Neural cell (in vitro differentiated cells): ENCODE data around the gene TTC39C. TPM values are rescaled to one million over a fixed set of nuclear protein-coding genes. Genes with fewer than 3 reads are reported as not detected.

ENCODE experiments used
- H2AFZ ChIP-seq: fragments of 200-600, 300-800 bp; sonication (generic), shearing (Covaris generic); 2 replicates; pipeline ENCODE4 v1.6.0; 2014; ENCODE audit warnings: low read depth, mild to moderate bottlenecking, antibody characterized with exemption, low read length, moderate library complexity
- H3F3A ChIP-seq: fragments of 200-600 bp; shearing (Covaris generic); 2 replicates; pipeline ENCODE4 v1.6.1; 2016; ENCODE audit warnings: mild to moderate bottlenecking, moderate library complexity, mixed read lengths, antibody characterized with exemption, low read length; ENCODE audit not compliant: insufficient read depth, poor library complexity, severe bottlenecking
- H3K27ac ChIP-seq: fragments of 200-600, 300-800 bp; sonication (generic), shearing (Covaris generic); 2 replicates; pipeline ENCODE4 v1.5.1; 2014; ENCODE audit warnings: mild to moderate bottlenecking, low read length, moderate library complexity
- H3K27me3 ChIP-seq: fragments of 300-800, 200-600 bp; sonication (generic), shearing (Covaris generic); 2 replicates; pipeline ENCODE4 v1.6.0; 2014; ENCODE audit warnings: mild to moderate bottlenecking, low read depth, low read length, moderate library complexity; ENCODE audit not compliant: insufficient read depth
- H3K36me3 ChIP-seq: fragments of 300-800, 200-600 bp; sonication (generic), shearing (Covaris generic); 2 replicates; pipeline ENCODE4 v1.5.1; 2014; ENCODE audit warnings: mild to moderate bottlenecking, antibody characterized with exemption, low read length, moderate library complexity; ENCODE audit not compliant: insufficient read depth
- H3K4me2 ChIP-seq: fragments of 300-800, 200-600 bp; sonication (generic), shearing (Covaris generic); 2 replicates; pipeline ENCODE4 v1.6.0; 2014; ENCODE audit warnings: mild to moderate bottlenecking, low read length
- H3K4me3 ChIP-seq: fragments of 300-800, 200-600 bp; sonication (generic), shearing (Covaris generic); 2 replicates; pipeline ENCODE4 v1.5.1; 2014; ENCODE audit warnings: mild to moderate bottlenecking, low read length, moderate library complexity
- H3K79me2 ChIP-seq: fragments of 200-600 bp; shearing (Covaris generic); replicated peaks from 2 replicates; pipeline ENCODE4 v1.6.0; 2014; ENCODE audit warnings: mild to moderate bottlenecking, low read length, moderate library complexity; ENCODE audit not compliant: insufficient read depth
- H3K9ac ChIP-seq: fragments of 300-800, 200-600 bp; sonication (generic), shearing (Covaris generic); 2 replicates; pipeline ENCODE4 v1.6.1; 2016; ENCODE audit warnings: mild to moderate bottlenecking, low read length, mixed read lengths
- H3K9me2 ChIP-seq: fragments of 200-600 bp; shearing (Covaris generic); 2 replicates; pipeline ENCODE4 v1.6.1; 2016; ENCODE audit warnings: mild to moderate bottlenecking, low read length, mixed read lengths; ENCODE audit not compliant: insufficient read depth
- H3K9me3 ChIP-seq: fragments of 200-600, 300-800 bp; sonication (generic), shearing (Covaris generic); 2 replicates; pipeline ENCODE4 v1.6.1; 2016; ENCODE audit warnings: mild to moderate bottlenecking, mixed run types, low read length, moderate library complexity, mixed read lengths
- H4K20me1 ChIP-seq: fragments of 200-600 bp; shearing (Covaris generic); 2 replicates; pipeline ENCODE4 v1.6.1; 2016; ENCODE audit warnings: mild to moderate bottlenecking, mixed run types; ENCODE audit not compliant: insufficient read depth
- EP300 ChIP-seq: fragments of 450-650 bp; conservative IDR thresholded peaks from 2 replicates; pipeline ENCODE4 v1.6.1; 2014; ENCODE audit warnings: antibody characterized with exemption, mild to moderate bottlenecking, moderate library complexity; ENCODE audit not compliant: poor library complexity, severe bottlenecking
- EZH2 ChIP-seq: fragments of 200-600, 300-800 bp; shearing (Covaris generic), sonication (generic); IDR thresholded peaks from 2 replicates; pipeline ENCODE4 v1.6.1; 2014; ENCODE audit warnings: antibody characterized with exemption, low read length, borderline replicate concordance, mild to moderate bottlenecking; ENCODE audit not compliant: insufficient read depth, poor library complexity, severe bottlenecking
- MXI1 ChIP-seq: fragments of 450-650 bp; conservative IDR thresholded peaks from 2 replicates; pipeline ENCODE4 v1.6.1; 2014; ENCODE audit warnings: antibody characterized with exemption, mild to moderate bottlenecking; ENCODE audit not compliant: poor library complexity, severe bottlenecking
- POLR2AphosphoS5 ChIP-seq: IDR thresholded peaks from 2 replicates; pipeline ENCODE4 v1.6.1; 2012
- RAD21 ChIP-seq: fragments of 450-650 bp; conservative IDR thresholded peaks from 2 replicates; pipeline ENCODE4 v1.6.1; 2014; ENCODE audit warnings: antibody characterized with exemption, mild to moderate bottlenecking, moderate library complexity
- SMC3 ChIP-seq: fragments of 450-650 bp; conservative IDR thresholded peaks from 2 replicates; pipeline ENCODE4 v1.6.1; 2014; ENCODE audit warnings: antibody characterized with exemption, mild to moderate bottlenecking, moderate library complexity; ENCODE audit not compliant: poor library complexity
- TAF1 ChIP-seq: IDR thresholded peaks from 2 replicates; pipeline ENCODE4 v1.6.1; 2012; ENCODE audit warnings: low read depth
- polyA plus RNA-seq: library from polyadenylated mRNA; depleted of rRNA; stranded (reverse); fragments of >200 nt; gene quantifications from 2 replicates; pipeline ENCODE4 v1.2.3, GENCODE V29; 2014
- TF ChIP-seq, protein P1 (sequence below): IDR thresholded peaks from 2 replicates; pipeline ENCODE4 v1.6.1; 2012; ENCODE audit warnings: borderline replicate concordance
- TF ChIP-seq, protein P2 (sequence below): fragments of 450-650 bp; IDR thresholded peaks from 2 replicates; pipeline ENCODE4 v1.5.1; 2014; ENCODE audit warnings: antibody characterized with exemption, mild to moderate bottlenecking, moderate library complexity; ENCODE audit not compliant: poor library complexity, severe bottlenecking

Gene TTC39C
- polyA plus RNA-seq, 1 donor from 2014 or later, result 19.9 TPM

DNA sequence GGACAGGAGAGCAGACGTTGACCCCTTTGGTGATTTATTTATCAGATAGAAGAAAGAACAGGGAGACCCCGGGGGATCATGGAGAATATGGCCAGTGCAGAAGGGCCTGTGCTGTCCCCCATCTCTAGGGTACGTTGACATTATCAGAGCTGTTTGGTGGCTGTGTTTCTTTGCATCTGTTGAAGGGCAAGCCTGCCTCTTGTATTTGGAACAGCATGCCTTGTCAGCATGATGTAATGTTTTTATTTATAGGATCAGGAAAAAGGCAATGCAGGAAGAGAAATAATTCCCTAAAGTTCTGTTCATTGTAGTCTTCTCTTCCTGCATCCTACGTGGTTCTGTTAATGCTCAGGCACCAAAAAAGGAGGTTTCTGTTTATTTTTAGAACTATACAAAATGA, 74.5 kb downstream of the TTC39C start:
- no peaks in the 10 kb centered on the region for H3K27me3 ChIP-seq
- no peaks in the 10 kb centered on the region for H3F3A ChIP-seq
- no peak overlapping the region for H2AFZ ChIP-seq
- no peak overlapping the region for H3K9ac ChIP-seq
- H3K79me2 ChIP-seq, result no peaks in the 10 kb centered on the region
- H3K9me2 ChIP-seq, result no peaks in the 10 kb centered on the region
- H3K4me2 ChIP-seq, result no peak overlapping the region
- no peak overlapping the region for H3K4me3 ChIP-seq
- H4K20me1 ChIP-seq, result no peaks in the 10 kb centered on the region
- H3K36me3 ChIP-seq, result peaks cover 5% of the 10 kb centered on the region
- H3K9me3 ChIP-seq, result no peaks in the 10 kb centered on the region
- H3K27ac ChIP-seq, result no peak overlapping the region
- TF ChIP-seq, protein P1, sequence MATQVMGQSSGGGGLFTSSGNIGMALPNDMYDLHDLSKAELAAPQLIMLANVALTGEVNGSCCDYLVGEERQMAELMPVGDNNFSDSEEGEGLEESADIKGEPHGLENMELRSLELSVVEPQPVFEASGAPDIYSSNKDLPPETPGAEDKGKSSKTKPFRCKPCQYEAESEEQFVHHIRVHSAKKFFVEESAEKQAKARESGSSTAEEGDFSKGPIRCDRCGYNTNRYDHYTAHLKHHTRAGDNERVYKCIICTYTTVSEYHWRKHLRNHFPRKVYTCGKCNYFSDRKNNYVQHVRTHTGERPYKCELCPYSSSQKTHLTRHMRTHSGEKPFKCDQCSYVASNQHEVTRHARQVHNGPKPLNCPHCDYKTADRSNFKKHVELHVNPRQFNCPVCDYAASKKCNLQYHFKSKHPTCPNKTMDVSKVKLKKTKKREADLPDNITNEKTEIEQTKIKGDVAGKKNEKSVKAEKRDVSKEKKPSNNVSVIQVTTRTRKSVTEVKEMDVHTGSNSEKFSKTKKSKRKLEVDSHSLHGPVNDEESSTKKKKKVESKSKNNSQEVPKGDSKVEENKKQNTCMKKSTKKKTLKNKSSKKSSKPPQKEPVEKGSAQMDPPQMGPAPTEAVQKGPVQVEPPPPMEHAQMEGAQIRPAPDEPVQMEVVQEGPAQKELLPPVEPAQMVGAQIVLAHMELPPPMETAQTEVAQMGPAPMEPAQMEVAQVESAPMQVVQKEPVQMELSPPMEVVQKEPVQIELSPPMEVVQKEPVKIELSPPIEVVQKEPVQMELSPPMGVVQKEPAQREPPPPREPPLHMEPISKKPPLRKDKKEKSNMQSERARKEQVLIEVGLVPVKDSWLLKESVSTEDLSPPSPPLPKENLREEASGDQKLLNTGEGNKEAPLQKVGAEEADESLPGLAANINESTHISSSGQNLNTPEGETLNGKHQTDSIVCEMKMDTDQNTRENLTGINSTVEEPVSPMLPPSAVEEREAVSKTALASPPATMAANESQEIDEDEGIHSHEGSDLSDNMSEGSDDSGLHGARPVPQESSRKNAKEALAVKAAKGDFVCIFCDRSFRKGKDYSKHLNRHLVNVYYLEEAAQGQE, result no peak
- TF ChIP-seq TAF1 (no peak), RAD21 (no peak), MXI1 (no peak), EZH2 (no peak), POLR2AphosphoS5 (no peak), SMC3 (no peak), EP300 (no peak)
- TF ChIP-seq, protein P2, sequence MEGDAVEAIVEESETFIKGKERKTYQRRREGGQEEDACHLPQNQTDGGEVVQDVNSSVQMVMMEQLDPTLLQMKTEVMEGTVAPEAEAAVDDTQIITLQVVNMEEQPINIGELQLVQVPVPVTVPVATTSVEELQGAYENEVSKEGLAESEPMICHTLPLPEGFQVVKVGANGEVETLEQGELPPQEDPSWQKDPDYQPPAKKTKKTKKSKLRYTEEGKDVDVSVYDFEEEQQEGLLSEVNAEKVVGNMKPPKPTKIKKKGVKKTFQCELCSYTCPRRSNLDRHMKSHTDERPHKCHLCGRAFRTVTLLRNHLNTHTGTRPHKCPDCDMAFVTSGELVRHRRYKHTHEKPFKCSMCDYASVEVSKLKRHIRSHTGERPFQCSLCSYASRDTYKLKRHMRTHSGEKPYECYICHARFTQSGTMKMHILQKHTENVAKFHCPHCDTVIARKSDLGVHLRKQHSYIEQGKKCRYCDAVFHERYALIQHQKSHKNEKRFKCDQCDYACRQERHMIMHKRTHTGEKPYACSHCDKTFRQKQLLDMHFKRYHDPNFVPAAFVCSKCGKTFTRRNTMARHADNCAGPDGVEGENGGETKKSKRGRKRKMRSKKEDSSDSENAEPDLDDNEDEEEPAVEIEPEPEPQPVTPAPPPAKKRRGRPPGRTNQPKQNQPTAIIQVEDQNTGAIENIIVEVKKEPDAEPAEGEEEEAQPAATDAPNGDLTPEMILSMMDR, result no peak

DNA sequence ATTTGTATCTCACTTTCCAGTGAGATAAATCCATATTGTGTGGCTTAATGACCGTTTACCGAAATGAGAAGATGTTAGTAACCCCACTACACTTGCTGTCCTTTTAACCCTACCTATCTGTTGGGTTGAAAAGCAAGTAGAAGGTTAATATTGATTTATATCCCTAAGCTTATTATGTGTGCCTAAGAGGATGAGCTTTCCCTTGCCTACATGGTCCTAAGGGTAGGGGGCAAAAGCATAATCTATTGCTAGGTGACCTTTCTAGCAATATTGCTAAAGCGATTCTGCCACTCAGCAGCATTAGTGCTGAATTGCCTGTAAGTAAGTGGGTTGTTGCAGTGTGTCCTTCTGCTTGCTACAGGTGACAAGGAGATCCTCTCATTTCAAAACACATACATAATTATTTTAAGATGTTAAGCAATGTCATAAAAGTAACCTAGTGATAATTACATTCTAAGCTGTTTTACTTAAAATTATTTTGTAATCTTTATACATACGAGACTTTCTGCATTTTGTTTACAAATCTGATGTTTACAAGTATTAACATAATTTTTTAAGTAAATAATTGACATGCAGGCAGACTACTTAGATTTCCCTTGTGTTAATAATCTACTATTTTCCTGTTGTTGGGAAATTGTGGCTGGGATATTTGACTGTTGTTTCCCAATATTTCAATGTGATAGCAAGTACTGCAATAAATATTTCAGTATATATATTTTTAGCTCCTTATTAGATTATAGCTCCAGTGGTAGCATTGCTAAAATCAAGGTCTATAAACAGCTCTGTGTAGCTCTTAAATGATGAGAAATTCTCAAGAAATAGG, 75.2 kb downstream of the TTC39C start:
- TF ChIP-seq, protein P1, result no peak
- TF ChIP-seq SMC3, result no peak
- TF ChIP-seq RAD21, result no peak
- TF ChIP-seq EP300, result no peak
- no peak for TF ChIP-seq EZH2
- TF ChIP-seq POLR2AphosphoS5, result no peak
- no peak overlapping the region for H3K9ac ChIP-seq
- H3K4me3 ChIP-seq, result no peak overlapping the region
- H3K4me2 ChIP-seq, result no peak overlapping the region
- no peak overlapping the region for H3K27ac ChIP-seq
- no peaks in the 10 kb centered on the region for H4K20me1 ChIP-seq
- H3K9me2 ChIP-seq, result no peaks in the 10 kb centered on the region
- no peak overlapping the region for H2AFZ ChIP-seq
- no peaks in the 10 kb centered on the region for H3F3A ChIP-seq
- H3K79me2 ChIP-seq, result no peaks in the 10 kb centered on the region
- H3K9me3 ChIP-seq, result no peaks in the 10 kb centered on the region
- peaks cover 5% of the 10 kb centered on the region for H3K36me3 ChIP-seq
- no peaks in the 10 kb centered on the region for H3K27me3 ChIP-seq
